GM21526 (cell line): ENCODE data around the gene EXTL1.

Source experiments
- ATAC-seq: cut with Tn5 transposase; IDR thresholded peaks from one replicate; pipeline ENCODE4 v1.9.1; 2021; ENCODE audit warnings: moderate library complexity; ENCODE audit not compliant: unreplicated experiment, low FRiP score

The EXTL1 gene

GRCh38 chr1:26041401-26041800 lies 19.8 kb downstream of the EXTL1 start:
- no peak for ATAC-seq

DNA sequence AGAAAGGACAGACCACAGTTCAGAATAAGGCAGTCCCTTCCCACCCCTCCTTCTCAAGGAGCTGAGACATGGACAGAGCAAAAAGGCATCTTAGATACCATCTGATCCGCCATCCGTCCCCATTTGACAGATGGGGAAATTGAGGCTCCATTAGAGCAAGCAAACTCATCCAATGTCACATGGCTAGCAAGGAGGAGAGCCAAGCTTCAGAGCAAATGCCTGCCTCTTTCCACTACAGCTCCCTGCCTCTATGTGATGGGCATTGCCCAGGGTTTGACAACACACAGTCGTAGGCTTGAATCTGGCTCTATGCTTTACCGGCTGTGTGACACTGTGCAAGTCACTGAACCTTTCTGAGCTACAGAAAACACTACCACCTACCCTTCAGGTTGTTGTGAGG lies 20.4 kb downstream of the EXTL1 start:
- no peak for ATAC-seq

GRCh38 chr1:26043765-26044164 lies 22.2 kb downstream of the EXTL1 start:
- no peak for ATAC-seq

DNA sequence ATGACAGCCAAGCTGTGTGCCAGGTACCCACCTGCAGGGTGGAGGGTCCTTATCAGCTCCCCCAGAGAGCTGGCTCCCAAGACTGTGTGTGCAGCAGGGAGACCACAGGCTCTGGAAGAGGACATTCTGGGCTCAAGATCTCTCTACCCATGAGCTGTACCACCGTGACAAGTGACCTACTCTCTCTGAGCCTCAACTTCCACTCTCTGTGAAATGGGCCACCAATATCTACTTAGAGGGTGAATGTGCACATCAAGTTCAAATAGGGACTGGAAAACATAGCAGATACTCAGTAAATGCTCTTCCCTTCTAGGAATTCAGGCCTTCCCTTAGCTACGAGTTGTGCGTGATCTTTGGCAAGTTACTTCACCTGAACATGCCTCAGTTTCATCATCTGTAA lies 22.8 kb downstream of the EXTL1 start:
- no peak for ATAC-seq

- ATAC-seq, result no peak
Observed at GRCh38 chr1:26044971-26045721, 23.6 kb downstream of the EXTL1 start.

DNA sequence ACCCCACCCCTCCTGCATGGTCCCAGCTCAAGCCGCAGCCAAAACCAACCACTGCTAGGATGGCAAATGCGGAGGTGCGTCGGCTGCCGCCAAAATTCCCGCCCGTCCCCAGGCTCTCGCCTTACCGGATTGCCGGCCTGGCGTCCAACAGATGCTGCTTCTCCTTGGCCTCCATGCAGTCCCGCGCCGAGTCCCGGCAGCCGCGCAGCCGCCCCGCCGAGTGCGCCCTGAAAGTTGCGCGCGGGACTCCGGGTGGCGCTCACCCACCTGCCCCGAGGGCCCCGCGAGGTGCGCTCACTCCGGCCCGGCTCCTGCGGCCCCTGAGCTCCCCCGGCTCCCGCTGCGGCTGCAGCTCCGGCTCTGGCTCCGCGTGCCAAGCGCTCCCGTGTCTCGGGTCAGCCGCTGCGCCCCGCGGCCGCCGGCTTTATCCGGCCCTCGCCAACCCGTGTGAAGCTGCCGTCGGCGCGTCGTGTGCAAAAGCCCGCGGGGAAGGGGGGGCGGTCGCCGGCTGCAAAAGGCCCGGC lies 24.2 kb downstream of the EXTL1 start, which contains the start of gene SLC30A2:
Gene SLC30A2 (minus strand): TSS at position 397 of the 524 bp plus-strand sequence. CDS start 222 bp downstream, at position 175.
- ATAC-seq, result no peak

GRCh38 chr1:26046246-26047095 lies 24.9 kb downstream of the EXTL1 start:
- no peak for ATAC-seq

GRCh38 chr1:26047278-26047874 lies 25.8 kb downstream of the EXTL1 start:
- no peak for ATAC-seq

DNA sequence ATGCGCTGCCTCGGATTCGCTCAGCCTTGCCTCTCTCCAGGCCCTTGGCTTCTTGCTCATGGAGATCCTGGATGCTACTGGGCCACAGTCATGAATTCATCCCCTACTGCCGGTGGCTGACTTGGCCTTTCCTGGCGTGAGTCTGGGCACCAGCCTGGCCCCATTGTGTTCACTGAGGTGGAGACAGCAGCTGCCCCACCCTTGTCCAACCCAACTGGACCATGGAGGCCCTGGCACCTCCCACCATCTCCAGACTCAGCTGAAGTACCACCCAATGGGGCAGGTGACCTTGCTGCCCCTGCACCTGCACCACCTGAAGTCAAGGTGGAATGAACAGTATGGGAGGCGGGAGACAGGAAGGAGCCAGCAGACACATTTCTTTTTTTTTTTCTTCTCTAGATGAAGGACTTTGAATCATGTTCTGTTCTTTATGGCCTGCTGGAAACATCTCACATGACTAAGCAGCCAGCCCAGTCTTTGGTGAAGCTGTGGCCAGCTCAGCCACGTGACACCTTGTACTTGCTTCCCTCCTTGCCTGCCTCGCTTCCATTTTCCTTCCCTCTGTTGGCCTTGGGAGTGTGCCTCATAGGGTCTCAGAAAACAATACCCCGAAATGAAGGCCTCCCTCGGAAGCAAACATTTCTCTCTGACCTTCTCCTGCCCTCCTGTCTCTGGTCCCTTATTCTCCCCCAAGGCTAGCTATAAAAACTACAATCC lies 28.1 kb downstream of the EXTL1 start:
- ATAC-seq, result no peak

DNA sequence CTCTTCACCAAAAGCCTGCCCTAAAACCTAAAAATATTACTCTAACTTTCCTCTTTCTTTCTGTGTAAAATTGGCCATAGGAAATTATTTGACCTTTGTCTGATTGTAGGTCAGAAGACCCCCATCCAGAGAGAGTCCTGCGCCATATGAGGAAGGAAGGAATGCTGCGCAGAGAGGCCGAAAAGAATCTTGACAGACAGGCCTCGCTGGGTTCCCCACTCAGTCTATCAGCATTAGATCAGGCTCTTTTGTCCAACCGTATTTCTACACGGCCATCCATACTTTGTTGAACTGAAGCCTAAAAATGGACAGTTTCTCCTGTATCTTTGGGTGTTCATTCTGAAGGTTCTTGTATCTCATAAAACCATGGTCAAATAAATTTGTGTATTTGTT lies 28.7 kb downstream of the EXTL1 start:
- ATAC-seq, result no peak

DNA sequence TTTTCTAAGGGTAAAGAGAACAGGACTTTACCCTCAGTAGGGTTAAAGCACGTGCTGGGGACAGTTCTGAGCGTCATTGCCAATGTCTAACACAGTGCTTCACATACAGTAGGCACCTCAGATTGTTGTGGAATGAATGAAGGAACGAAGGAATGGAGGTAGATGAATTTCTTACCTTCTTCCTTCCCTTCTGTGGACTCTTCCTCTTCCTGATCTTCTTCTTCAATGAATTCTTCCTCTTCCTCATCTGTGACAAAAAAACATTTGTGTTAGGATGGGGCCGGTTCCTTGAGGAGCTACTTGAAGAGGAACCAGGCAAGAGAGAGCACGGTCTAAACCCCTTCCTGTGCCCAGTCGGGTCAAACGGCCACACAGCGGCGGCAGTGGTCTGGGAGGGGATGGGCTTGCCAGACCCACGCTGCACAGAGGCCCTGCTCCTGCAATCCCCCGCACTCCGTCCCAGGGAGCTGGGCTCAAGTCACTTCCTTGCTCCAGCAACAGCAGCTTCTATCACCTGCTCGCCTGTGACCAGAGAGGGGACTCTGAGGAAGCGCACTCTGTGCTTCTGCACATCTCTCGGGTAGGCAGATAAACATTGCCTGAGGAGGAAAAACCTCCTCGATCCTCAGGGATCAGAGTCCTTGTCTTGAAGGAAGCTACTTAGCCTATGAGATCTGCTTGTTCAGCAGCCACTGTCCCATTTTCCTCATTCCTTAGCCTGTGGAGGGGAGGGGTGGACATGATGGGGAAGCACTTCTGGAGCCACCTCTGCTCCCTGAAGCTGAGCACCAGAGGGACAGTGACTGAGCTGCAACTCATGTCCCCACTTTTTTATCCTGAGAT lies 32.4 kb downstream of the EXTL1 start:
- no peak for ATAC-seq

GRCh38 chr1:26055041-26055440 lies 33.5 kb downstream of the EXTL1 start:
- no peak for ATAC-seq

GRCh38 chr1:26057189-26057588 lies 35.6 kb downstream of the EXTL1 start:
- ATAC-seq, result no peak

DNA sequence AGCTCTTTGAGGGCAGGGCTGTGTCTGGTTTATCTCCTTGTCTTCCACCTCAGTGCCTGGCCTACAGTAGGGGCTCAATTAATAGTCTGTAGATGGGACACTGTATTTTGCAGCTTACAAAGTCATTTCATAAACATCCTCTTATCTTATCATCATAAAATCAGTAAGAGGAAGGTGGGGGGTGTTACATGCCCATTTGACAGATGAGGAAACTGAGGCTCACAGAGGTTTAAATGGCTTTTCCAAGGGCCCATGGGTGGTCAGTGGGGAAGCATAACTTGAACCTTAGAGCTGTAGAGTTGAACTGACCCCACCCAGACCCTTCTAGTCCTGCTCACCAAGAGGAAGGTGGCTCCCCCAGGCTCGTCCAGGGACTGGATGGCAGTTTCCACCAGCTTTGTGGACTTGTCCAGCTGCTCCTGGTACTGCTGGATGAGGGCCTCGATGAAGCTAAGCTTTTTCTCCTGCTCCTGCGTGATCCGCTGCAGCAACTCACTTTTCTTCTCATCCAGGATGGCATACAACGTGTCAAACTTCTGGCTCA lies 36.5 kb downstream of the EXTL1 start:
- ATAC-seq, result no peak

GRCh38 chr1:26059906-26060305 lies 38.3 kb downstream of the EXTL1 start:
- no peak for ATAC-seq

- ATAC-seq, result no peak
Observed at GRCh38 chr1:26060832-26061574, 39.4 kb downstream of the EXTL1 start.

DNA sequence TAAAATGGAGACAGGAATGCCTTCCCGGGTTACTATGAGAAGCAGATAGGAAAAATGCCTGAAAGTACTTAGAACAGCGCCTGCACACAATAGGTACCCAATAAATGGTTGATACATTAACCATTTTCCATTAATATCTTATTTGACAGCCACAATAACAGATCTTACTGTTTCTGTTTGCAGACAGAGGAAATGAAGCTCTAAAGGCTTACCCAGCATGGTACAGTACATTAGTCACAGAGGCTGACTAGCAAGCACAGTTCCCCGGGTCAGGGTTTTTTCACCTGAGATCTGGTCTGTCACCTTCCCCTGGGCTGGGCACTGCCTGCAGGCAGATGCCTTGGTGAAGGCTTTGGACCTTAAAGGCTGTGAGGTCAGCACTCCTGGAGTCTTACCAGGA lies 43.0 kb downstream of the EXTL1 start:
- no peak for ATAC-seq

GRCh38 chr1:26066160-26066559 lies 44.6 kb downstream of the EXTL1 start:
- ATAC-seq, result no peak

- ATAC-seq, result no peak
Observed at GRCh38 chr1:26066857-26067256, 45.3 kb downstream of the EXTL1 start.
